Stimulated activated CD4-positive, alpha-beta T cell treated with anti-CD3 and anti-CD28 coated beads, Interleukin-15, amount 100 ng/mL, for 48 hours (primary cell): ENCODE results near the gene TSEN54.
A peak's percentile ranks its signal among the peaks of the same experiment; 100 is the strongest.
"Not testable (repeated sequence)": the region's sequence is repeated elsewhere in the genome, so short reads cannot be mapped to it uniquely, and the experiment has no call there.

Experiments used
- DNase-seq, 2 donors: peaks; one replicate each; pipeline ENCODE4 v3.0.0-alpha.2; 2020; ENCODE audit warnings: low read depth in 2 of 2

Gene TSEN54

DNA sequence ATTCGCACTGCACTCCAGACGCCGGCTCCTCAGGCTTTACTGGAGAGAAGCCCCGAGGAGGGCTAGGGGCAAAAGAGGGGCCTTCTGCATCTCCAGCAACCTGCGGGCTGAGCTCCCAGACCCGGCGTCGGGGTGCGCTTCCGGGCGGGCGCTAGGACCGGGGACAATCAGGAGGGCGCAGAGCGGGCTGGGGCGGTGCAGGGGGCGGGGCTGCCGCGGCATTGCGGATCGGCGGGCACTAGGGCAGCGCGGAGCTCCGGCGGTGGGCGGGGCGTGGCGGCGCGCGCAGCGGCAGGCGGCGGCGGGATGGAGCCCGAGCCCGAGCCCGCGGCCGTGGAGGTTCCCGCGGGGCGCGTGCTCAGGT is at the start of gene TSEN54:
TSS of gene TSEN54 (plus strand) at position 274 of the 364 bp plus-strand sequence. CDS start at position 307, 33 bp downstream.
- DNase-seq = peak; percentile 92 to 96

DNA sequence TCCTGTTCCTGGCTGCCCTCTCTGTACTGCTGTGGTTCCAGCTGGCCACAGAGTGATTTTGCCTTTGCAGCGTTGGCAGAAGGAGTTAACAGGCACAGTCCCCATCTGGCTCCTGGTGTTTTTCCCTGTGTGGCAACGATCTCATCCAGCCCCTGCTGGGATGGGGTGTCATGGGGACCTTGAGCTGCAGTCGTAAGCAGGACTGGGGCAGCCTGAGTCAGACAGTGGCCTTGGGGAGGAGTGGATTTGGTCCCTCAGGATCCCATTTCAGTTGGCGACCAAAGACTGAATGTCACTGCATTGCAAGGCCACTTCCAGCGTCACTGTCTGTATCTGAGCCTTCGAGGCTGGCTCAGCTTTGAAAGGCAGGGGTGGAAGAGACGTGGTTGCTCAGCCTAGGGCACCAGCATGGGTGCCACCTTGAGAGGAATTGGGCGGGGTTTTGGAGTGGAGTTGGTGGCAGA is 48.0 kb upstream of the TSEN54 start:
- DNase-seq = no peak

DNA sequence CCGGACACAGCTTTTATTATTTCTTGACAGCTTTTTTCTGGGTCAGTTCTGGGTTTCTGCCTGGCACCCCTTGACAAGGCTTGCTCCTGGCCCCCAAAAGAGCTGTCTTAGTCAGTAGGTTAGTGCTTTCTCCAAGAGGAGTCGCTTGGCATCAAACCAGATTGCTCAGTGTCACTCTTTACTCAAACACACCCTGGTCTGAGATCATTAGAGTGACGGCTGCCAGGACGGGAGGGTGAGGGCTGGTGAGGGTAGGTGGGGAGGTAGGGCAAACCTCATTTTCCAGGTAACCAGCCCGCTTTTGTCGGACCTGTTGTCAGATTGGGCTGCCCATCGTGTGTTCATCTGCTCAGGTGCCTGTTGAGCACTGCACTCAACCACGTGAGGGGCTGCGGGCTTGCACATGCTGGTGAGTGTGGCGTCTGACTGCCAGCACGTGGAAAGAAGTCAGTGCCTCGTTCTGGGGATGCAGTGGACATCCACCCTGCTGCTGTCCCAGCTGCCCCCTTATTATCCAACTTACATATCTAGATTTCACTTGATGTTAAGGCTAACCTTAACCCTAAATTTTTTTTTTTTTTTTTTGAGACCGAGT is 47.5 kb upstream of the TSEN54 start:
- DNase-seq = no peak

DNA sequence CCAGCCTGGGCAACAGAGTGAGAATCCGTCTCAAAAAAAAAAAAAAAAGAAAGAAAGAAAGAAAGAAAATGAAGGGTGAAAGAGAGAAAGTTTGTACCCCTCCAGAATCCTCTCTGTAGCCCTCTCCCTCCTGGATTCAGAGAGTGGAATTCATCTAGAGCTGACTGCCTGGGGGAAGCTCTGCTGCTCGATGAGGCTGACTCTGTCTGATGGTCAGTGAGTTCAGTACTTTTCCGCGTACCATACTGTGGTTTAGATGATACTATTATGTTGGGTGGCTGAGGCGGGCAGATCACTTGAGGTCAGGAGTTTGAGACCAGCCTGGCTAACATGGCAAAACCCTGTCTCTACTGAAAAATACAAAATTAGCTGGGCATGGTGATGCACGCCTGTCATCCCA is 45.1 kb upstream of the TSEN54 start:
- DNase-seq = no peak

DNA sequence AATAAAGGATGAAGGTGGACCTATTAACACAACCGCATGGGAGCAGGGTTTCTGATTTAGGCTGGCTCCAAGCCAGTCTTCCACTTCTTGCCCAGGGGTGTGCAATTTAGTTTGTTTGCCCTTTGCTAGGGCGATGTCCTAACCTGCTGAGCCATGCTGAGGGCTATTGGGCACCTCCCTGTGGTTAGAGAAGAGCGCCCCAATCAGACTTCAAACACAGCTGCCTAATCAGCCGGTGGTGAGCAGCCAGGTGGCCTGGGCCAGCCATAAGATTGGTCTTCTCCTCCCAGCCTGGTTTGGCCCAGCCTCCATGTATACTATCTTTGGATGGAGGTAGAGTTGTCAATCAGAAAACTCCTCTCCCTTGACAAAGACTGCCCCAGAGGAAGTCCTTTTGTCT is 44.2 kb upstream of the TSEN54 start:
- no peak for DNase-seq

DNA sequence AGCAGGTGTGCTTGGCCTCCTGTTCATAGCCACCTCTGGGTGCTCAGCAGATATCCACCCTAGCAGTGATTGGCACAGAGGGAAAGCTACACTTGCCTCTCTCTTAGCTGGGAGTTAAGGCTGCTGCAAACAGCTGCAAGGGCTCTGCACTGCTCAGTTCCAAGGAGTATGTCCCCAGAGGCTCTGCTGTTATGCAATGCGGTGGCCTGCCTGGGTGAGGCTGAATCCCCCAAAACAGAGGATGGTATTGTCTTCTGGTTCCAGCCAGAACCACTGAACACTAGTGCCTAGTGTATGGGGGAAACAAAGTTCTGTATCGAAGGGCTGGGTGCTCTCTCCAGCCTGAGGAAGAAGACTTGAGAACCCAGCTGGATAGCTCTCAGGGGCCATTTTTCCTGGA is 43.1 kb upstream of the TSEN54 start:
- DNase-seq = no peak

DNA sequence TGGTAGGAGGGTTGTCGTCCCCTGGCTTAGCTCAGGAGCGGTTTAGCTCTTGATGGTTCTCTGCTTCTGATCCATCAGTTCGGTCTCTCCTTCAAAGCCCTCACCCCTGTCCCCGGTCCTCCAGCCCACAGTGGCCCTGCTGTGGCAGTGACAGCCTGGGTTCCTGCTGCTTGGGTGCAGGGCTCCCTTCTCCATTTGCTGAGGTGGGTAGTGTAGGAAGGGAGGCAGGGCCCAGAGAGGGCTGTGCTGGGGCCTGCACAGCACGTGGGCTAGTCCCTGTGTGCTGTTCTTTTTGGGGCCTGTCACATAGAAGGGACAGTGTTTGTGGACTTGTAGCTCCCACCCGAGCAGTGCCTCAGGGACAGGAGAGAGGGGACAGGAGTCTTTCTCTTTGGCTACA is 41.6 kb upstream of the TSEN54 start:
- no peak for DNase-seq

DNA sequence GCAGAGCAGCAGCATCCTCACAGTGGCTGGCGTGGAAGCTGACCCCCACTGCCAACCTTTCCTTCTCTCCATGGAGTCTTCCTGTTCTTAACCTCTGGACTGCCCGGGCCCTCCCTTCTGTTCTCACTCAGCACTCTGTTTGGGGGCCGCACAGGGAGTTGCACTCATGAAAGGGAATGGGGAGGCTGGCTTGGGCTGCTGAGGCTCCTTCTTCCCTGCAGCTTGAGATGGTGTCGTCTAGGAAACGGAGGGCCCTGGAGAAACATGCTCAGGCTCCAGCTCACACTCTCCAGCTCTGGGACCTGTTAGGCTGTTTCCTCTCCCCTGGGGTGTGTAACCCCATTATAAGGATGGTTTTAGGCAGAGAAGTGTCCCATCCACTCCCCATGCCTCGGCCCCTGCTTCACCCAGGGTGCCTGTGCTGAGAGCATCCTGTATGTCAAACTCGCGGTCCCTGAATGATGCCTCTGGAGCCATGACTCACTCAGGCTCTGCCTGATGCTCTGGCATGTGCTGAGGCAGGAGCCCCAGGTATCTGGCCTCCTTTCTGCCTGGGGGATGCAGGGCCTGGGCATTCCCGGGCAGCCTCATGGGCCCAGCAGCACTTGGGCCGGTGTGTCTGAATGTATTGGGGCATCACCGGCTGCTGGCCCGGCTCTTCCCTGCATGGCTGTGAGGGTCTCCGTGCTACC is 41.0 kb upstream of the TSEN54 start:
- DNase-seq = no peak

DNA sequence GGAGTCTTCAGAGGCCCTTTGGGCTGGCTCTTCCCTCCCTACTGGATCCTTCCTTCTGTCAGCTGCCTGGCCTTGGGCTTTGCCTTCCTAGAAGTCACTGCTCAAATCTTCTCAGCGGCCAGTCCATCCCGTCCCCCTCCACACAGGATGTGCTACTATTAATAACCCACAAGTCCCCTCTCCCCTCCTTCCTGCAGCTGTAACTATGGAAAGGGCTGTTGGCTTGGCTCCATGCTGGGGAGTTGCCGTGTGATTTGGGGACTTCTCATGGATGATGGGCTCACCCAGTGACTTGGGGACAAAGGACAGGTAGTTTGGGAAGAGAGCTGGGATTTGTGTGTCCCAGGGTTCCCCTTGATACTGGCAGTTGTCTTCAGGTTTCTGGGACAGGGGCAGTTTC is 40.5 kb upstream of the TSEN54 start:
- DNase-seq = no peak

DNA sequence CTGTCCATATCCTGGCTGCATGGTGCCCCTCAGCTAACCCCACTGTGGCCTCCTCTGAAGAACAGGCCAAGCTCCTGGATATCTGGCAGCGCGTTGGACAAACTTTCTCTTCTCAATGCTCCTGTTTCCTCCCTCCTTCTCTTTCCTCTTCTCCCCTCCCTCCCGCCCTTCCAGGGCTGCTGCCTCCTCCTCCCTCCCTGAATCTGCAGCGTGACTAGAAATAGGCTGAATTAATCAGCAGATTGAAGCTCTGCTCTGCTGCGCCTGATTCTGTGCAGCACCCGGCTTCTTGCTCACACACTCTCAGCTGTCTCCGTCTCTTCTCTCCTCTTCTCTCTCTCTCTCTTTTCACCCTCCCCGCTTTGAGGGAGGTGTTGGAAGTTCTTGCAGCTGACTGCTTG is 40.1 kb upstream of the TSEN54 start:
- no peak for DNase-seq

DNA sequence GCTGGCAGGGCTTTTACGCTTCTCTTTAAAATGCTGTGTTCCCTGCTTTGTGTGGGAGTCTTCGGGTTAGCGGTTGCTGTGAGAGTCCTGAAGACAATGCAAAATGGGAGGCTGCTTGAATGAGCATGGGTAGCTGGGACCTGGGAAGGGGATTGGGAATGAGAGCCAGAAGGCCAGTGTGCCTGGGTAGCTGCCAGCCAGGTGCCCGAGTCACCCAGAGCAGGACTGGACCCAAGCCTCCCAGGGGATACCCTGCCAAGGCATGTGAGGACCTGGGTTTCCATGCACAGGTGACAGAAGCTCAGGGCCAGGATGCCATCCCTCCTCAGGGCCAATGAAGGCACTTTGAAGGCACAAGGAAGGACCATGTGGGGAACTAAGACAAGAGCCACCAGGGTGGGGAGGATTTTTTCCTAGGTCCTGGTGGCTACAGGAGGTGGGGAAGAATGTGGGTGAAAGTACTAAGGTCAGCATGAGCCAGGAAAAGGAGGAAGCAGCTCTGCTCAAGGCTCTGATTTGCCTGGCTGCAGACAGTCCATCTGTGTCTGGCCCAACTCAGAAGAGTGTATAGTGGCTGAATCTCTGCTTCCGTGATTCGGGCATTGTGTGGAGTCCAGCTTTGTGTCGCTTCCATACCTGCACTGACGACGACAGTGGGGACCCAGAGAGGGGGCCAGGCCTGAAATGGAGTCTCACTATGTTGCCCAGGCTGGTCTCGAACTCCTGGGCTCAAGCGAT is 39.4 kb upstream of the TSEN54 start:
- no peak for DNase-seq

DNA sequence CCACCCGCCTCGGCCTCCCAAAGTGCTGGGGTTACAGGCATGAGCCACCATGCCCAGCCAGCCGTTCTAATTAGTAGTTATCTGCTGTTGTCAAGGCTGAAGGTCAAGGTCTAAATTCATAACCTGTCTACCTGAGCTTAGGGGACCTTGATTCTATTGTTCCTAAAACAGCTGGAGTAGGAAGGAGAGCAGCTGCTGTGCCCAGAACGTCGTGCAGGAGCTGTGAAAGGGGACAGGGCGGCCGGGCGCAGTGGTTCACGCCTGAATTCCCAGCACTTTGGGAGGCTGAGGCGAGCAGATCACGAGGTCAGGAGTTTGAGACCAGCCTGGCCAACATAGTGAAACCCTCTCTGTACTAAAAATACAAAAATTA is 38.9 kb upstream of the TSEN54 start:
- DNase-seq = not testable (repeated sequence)

DNA sequence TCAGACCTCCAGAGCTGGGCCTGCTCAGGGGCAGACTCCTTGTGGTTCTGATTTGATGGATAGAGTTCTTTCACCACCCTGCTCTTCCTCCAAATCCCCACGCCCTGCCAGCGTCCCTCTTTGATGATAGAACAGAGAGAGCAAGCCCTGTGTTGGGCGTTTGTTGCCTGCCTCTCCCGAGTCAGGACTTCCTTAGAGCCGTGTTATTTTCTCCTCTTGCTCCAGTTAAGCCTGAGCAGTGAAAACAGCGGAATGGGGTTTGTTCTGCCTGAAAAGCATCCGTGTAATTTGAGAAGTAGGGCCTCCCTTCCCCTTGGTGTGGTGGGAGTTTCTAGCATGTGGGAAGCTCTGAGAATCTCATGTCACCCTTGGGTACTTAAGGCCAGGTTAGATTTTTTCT is 37.8 kb upstream of the TSEN54 start:
- DNase-seq = no peak

DNA sequence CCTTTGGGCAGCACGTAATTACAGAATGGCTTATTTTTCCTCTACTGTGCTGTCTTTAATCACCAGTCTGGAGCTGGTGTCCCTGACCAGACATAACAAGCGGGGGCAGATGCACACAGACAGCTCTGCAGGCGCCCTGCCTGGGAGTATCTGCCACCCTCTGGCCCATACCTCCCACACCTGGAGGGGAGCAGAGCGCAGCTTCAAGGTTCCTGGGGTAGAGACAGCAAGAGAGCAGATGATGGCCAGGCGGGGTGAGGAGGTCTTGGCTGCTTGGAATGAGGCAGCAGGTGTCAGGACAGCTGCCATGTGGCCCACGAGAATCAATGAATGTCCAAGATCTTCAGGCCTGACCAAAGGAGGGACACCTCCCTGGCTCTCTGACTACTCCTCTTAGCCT is 36.0 kb upstream of the TSEN54 start:
- DNase-seq = no peak

DNA sequence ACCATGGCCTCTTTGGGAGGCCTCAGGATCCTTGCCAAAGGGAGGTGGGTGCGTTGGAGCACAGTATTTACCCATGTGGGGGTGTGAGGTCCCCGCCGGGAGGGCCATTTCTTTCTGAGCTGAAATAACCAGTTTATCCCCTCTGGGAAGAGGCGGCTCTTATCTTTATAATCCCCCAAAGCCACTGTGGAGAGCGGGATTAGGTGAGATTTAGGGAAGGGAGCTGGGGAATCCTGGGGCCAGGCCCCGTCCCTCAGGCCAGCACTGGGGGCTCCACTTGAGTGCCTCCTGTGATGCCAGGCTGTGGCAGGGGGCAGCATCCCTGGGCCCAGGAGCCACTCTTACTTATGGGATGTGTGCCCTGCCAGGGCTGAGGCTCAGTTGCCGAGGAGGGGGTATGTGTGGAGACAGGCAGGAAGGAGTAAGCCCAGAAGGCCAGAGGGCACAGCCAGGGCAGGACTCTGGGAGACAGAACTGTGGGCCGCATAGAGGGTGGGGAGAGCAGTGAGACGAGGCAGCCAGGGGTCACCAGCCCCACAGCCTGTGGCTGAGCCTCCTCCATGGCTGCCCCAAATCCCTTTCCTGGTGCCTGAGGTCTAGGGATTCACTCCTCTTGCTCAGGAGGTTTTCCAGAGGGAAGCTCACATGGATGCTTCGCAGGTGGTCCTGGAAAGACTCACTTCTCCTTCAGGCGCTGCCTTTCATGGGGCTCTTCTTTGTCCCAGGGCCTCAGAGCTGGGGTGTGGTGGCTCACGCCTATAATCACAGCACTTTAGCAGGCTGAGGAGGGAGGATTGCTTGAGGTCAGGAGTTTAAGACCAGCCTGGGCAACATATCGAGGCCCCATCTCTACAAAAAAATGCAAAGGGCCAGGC is 34.9 kb upstream of the TSEN54 start:
- no peak for DNase-seq

DNA sequence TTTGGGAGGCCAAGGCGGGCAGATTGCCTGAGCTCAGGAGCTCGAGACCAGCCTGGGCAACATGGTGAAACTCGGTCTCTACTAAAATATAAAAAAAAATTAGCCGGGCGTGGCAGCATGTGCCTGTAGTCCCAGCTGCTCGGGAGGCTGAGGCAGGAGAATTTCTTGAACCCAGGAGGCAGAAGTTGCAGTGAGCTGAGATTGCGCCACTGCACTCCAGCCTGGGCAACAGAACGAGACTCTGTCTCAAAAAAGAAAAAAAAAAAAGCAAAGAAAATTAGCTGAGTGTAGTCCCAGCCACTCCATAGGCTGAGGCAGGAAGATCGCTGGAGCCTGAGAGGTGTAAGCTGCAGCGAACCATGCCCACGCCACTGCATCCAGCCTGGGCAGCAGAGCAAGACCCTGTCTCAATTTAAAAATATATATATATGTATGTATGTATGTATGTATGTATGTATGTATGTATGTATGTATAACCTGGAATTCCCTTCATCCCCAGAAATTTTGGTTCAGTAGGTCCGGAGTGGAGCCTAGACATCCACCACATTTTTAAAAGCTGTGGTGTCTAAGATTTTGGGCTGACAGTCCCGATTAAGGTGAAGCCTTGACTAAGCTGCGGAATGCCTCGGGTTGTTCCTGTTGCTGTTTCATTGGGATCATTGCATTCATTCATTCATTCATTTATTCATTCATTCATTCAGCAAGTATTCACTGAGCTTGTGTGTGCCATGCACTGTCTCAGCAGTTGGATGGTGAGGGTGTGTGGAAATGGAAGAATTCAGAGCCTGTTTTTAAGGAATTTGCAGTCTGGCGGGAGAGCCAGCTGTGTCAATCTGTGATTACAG is 34.0 kb upstream of the TSEN54 start:
- DNase-seq = no peak

DNA sequence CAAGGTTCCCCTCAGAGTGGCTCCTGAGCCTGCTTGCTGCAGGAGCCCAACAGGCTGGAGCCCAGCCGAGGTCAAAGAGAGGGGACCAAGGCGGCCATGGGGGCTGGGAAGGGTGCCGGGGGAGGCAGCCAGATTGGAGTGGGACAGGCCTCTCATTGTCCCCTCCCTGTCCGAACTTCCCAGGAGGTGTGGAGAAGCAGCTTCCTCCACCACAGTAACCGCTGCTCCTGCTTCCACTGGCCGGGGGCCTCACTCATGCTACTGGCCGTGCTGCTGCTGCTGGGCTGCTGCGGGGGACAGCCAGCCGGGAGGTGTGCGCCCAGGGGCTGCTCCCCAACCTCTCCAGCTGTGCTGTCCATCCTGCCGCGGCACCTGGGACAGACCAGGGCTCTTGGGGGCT is 30.6 kb upstream of the TSEN54 start:
- DNase-seq = no peak

DNA sequence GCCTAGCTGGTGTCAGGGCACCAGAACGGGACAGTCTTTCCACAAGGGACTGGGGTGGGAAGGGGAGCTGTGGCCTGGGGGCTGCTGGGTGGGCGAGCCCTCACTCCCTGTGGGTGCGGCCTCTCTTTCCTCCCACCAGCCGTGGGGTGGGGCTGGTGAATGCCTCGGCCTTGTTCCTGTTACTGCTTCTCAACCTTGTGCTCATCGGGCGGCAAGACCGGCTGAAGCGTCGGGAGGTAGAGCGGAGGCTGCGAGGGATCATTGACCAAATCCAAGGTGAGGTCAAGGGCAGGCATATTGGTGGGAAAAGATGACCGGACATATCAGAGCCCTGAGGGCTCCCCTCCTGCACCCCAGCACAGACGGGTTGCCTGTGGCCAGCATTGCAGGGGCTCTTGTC is 30.2 kb upstream of the TSEN54 start:
- DNase-seq = no peak

DNA sequence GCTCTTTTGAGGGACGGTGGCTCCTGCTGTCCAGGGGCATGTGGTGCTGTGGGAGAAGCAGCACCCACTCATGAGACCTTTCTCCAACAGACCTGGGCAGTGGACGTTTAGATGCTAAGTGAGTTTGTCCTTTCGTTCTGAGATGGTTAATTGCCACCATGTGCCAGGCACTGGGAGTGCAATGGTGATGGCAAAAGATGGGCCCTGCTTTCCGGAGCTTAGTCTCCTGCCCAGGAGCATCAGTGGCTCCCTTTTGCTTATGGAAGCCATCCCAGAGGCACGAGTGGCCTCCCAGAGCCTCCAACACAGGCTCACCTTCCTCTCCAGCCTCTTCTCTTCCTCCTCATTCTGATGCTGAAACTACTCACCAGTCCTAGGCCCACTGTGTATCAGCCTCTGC is 29.4 kb upstream of the TSEN54 start:
- no peak for DNase-seq

DNA sequence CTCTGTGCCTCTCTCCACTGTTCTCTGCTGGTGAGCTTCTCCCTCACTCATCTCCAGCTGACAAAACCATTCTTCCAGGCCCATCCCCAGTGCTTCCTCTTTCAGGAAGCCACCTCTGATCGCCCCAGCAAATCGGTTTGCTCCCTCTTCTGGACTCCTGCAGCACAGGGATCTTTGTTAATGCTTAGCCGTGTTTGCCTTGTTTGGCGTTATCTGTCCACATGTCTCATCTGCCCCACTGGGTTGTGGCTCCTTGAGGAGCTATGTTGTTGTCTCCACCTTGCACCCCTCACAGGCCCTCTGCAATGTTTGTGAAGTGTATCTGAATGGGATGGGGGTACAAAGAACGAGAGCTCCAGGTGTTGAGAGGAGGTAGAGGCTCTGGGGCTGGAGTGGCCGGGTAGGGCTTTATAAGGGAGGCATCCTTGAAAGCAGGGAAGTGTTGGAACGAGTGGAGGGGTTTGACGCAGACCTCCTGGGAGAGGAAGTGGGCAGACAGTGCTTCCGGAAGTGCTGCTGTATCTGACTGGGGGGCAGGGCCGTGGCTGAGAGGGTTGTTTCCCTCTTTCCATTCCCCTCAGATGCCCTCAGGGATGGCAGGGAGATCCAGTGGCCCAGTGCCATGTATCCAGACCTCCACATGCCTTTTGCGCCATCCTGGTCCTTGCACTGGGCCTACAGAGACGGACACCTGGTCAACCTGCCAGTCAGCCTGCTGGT is 28.8 kb upstream of the TSEN54 start:
- peak in 1 of 2 donors; percentile 9 for DNase-seq
